Stimulated activated CD8-positive, alpha-beta memory T cell treated with anti-CD3 and anti-CD28 coated beads, Interleukin-7, amount 100 ng/mL, for 4 hours (primary cell): ENCODE results near the gene CAPS.
"Not testable (repeated sequence)": the region's sequence is repeated elsewhere in the genome, so short reads cannot be mapped to it uniquely, and the experiment has no call there.

Experiments
- DNase-seq, 2 donors: peaks; one replicate each; pipeline ENCODE4 v3.0.0-alpha.2; 2020; ENCODE audit warnings: low read depth in 2 of 2

CAPS gene

GRCh38 chr19:5956728-5957127 is 42.7 kb downstream of the CAPS start:
- DNase-seq, result no peak

GRCh38 chr19:5957170-5957569 is 43.1 kb downstream of the CAPS start:
- no peak for DNase-seq

GRCh38 chr19:5958074-5958850 is 44.2 kb downstream of the CAPS start:
- no peak for DNase-seq

GRCh38 chr19:5958851-5959122 is 44.7 kb downstream of the CAPS start:
- no peak for DNase-seq

- DNase-seq, result no peak
Measured at GRCh38 chr19:5959260-5960004, 45.4 kb downstream of the CAPS start.

GRCh38 chr19:5960005-5961001 is 46.2 kb downstream of the CAPS start:
- DNase-seq, result no peak

- DNase-seq, result not testable (repeated sequence)
Measured at GRCh38 chr19:5961641-5961968, 47.6 kb downstream of the CAPS start.

GRCh38 chr19:5961969-5962945 is 48.2 kb downstream of the CAPS start:
- peak; percentile 40 to 48 for DNase-seq

GRCh38 chr19:5963259-5963658 is 49.2 kb downstream of the CAPS start:
- not testable (repeated sequence) for DNase-seq

- DNase-seq, result no peak
Measured at GRCh38 chr19:5963855-5964254, 49.8 kb downstream of the CAPS start.

- DNase-seq, result no peak
Measured at GRCh38 chr19:5964816-5965565, 50.9 kb downstream of the CAPS start.
